T-helper 22 cell (primary cell): ENCODE measurements around the gene PTPRS.

ENCODE experiments used
- DNase-seq: peaks from one replicate; pipeline ENCODE4 v3.0.0-alpha.2; 2020; ENCODE audit warnings: low read depth

The PTPRS gene

GRCh38 chr19:5355076-5355475 is 14.5 kb upstream of the PTPRS start:
- DNase-seq: no peak

GRCh38 chr19:5354403-5354802 is 13.8 kb upstream of the PTPRS start:
- DNase-seq: no peak

GRCh38 chr19:5352229-5352763 is 11.7 kb upstream of the PTPRS start:
- no peak for DNase-seq

- no peak for DNase-seq
Observed at GRCh38 chr19:5351731-5352228, 11.2 kb upstream of the PTPRS start.

GRCh38 chr19:5349041-5349440 is 8.4 kb upstream of the PTPRS start:
- no peak for DNase-seq

GRCh38 chr19:5345895-5346386 is 5.3 kb upstream of the PTPRS start:
- no peak for DNase-seq

GRCh38 chr19:5343848-5344247 is 3.2 kb upstream of the PTPRS start:
- DNase-seq: no peak

- no peak for DNase-seq
Observed at GRCh38 chr19:5342573-5343201, 2.1 kb upstream of the PTPRS start.

- no peak for DNase-seq
Observed at GRCh38 chr19:5341981-5342380, 1.4 kb upstream of the PTPRS start.

- no peak for DNase-seq
Observed at GRCh38 chr19:5341448-5341820, 822 bp upstream of the PTPRS start.

- no peak for DNase-seq
Observed at GRCh38 chr19:5339950-5340636, 519 bp downstream of the PTPRS start.

GRCh38 chr19:5339198-5339949 is 1.2 kb downstream of the PTPRS start:
- no peak for DNase-seq

GRCh38 chr19:5338656-5339197 is 1.9 kb downstream of the PTPRS start:
- no peak for DNase-seq

- DNase-seq: no peak
Observed at GRCh38 chr19:5337708-5338655, 2.6 kb downstream of the PTPRS start.

GRCh38 chr19:5337126-5337525 is 3.5 kb downstream of the PTPRS start:
- DNase-seq: no peak

- no peak for DNase-seq
Observed at GRCh38 chr19:5336195-5336965, 4.2 kb downstream of the PTPRS start.

- DNase-seq: no peak
Observed at GRCh38 chr19:5335593-5335992, 5.0 kb downstream of the PTPRS start.

GRCh38 chr19:5334824-5335500 is 5.7 kb downstream of the PTPRS start:
- DNase-seq: no peak

GRCh38 chr19:5334366-5334739 is 6.3 kb downstream of the PTPRS start:
- DNase-seq: no peak
